Coronary artery (tissue), 2 donors: ENCODE measurements around the gene WDR45B.
"Not testable (repeated sequence)": the region's sequence is repeated elsewhere in the genome, so short reads cannot be mapped to it uniquely, and the experiment has no call there.

Experiments used
- DNase-seq: peaks from one replicate; pipeline ENCODE4 v3.0.0-alpha.2; 2017; ENCODE audit warnings: low spot score
- H3K27ac ChIP-seq, 2 donors: fragments of 200-600 bp; sonication (generic); one replicate each; pipeline ENCODE4 v1.5.1; 2016 to 2019
- H3K4me3 ChIP-seq: fragments of 200-600 bp; sonication (generic); 2 replicates; pipeline ENCODE4 v1.5.1; 2016; ENCODE audit warnings: mild to moderate bottlenecking, moderate library complexity
- TF ChIP-seq, protein P1 (sequence below): fragments of 200-600 bp; sonication (generic); IDR thresholded peaks from one replicate; pipeline ENCODE4 v1.5.1; 2019; ENCODE audit warnings: antibody characterized with exemption

WDR45B gene

GRCh38 chr17:82657926-82658325, 9.7 kb upstream of the WDR45B start:
- no peak overlapping the region for H3K27ac ChIP-seq
- H3K4me3 ChIP-seq: no peak overlapping the region
- no peak for DNase-seq
- TF ChIP-seq, protein P1, sequence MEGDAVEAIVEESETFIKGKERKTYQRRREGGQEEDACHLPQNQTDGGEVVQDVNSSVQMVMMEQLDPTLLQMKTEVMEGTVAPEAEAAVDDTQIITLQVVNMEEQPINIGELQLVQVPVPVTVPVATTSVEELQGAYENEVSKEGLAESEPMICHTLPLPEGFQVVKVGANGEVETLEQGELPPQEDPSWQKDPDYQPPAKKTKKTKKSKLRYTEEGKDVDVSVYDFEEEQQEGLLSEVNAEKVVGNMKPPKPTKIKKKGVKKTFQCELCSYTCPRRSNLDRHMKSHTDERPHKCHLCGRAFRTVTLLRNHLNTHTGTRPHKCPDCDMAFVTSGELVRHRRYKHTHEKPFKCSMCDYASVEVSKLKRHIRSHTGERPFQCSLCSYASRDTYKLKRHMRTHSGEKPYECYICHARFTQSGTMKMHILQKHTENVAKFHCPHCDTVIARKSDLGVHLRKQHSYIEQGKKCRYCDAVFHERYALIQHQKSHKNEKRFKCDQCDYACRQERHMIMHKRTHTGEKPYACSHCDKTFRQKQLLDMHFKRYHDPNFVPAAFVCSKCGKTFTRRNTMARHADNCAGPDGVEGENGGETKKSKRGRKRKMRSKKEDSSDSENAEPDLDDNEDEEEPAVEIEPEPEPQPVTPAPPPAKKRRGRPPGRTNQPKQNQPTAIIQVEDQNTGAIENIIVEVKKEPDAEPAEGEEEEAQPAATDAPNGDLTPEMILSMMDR: no peak

- Histone ChIP-seq H3K27ac (no peak overlapping the region), H3K4me3 (no peak overlapping the region)
- TF ChIP-seq, protein P1: no peak
- DNase-seq: no peak
Measured at GRCh38 chr17:82656266-82656665, 8.0 kb upstream of the WDR45B start.

GRCh38 chr17:82655523-82655922, 7.3 kb upstream of the WDR45B start:
- Histone ChIP-seq H3K27ac (no peak overlapping the region), H3K4me3 (no peak overlapping the region)
- TF ChIP-seq, protein P1: no peak
- DNase-seq: no peak

DNA sequence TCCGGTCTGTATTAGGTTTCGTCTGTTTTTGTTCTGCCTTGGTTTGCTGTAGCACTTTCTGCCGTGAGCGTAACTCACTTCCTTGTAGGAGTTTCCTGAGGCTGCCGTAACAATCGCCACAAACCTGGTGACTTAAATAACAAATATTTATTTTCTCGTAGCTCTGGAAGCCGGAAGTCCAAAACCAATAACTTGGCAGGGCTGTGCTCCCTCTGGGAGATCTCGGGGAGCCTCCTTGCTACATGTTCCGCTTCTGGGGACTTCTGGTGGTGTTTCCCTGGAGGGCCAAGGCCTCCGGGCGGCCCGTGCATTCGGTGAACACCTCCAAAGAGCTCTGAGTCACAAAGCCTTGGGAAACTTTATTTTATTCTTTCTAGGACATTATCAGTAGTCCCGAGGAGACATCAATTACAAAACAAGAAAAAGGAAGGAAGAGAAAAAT, 6.8 kb upstream of the WDR45B start:
- TF ChIP-seq, protein P1: no peak
- no peak overlapping the region for H3K27ac ChIP-seq
- no peak for DNase-seq
- no peak overlapping the region for H3K4me3 ChIP-seq

- H3K27ac ChIP-seq, H3K4me3 ChIP-seq, DNase-seq: not testable (repeated sequence)
Measured at GRCh38 chr17:82654611-82655010, 6.4 kb upstream of the WDR45B start.

DNA sequence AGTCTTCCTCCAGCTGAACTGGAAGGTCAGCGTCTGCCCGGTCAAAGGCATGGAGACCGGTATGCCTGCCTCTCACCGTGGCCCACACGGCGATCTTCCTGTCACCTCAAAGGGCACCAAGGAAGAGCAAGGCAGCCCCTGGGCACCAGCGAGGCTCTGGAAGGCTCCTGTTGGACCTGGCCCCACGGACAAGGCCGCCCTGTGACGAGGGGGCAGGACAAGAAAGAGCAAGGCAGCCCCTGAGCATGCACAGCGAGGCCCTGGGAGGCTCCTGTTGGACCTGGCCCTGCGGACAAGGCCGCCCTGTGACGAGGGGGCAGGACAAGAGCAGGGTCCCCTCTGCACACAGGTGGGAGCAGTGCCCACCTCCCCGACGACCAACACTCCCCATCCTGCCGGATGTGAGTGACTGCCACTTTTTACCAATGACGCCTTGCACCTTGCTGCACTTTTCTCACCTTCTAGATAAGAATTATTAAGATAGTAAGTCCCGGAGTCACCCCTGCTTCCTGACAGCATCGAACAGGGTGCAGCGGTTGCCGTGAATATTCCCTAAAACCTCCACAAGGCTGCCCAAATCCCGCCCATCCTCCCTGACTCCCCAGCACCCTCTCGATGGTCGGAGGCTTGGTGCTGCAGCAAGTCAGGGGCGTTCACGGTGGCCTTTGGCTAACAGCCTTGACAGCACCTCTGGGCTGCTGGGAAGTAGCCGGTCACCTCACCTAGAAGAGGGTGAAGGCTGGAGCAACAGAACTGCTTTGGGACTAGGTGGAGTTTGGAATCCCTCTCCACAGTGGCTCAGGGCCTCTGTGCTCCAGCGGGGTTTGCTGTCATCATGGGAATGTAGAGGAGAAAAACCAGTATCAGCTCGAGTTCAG, 5.6 kb upstream of the WDR45B start:
- Histone ChIP-seq H3K27ac (no peak overlapping the region), H3K4me3 (no peak overlapping the region)
- TF ChIP-seq, protein P1: no peak
- no peak for DNase-seq

DNA sequence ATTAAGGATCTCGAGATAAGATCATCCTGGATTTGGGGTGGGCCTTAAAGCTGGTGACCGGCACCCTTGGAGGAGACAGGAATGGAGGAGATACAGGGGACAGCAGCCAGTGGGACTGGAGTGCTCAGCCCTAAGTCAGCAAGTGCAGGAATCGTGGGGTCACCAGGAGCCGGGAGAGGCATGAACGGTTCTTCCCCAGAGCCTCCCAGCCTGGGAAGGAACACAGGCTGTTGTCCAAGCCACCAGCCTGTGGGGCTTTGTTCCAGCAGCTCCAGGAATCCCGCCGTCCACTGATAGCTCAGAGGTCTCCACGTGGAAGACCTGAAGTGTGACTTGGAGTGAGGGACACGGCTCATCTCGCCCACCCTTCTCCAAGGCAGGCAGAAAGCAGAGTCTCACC, 2.5 kb upstream of the WDR45B start:
- TF ChIP-seq, protein P1: no peak
- H3K27ac ChIP-seq: no peak overlapping the region
- no peak for DNase-seq

More for the DNA sequence above, 2.5 kb upstream of the WDR45B start:
- H3K4me3 ChIP-seq: no peak overlapping the region
